ENCODE results near the gene DMD. TPM values are rescaled to one million over a fixed set of nuclear protein-coding genes. Genes with fewer than 3 reads are reported as not detected.

DMD gene
- total RNA-seq, 5 donors from 2014 or later (not counting 1 experiment from before 2014, with no cell fraction given) = 0.73 to 1.6 (median 0.88) TPM; not detected in 1

DNA sequence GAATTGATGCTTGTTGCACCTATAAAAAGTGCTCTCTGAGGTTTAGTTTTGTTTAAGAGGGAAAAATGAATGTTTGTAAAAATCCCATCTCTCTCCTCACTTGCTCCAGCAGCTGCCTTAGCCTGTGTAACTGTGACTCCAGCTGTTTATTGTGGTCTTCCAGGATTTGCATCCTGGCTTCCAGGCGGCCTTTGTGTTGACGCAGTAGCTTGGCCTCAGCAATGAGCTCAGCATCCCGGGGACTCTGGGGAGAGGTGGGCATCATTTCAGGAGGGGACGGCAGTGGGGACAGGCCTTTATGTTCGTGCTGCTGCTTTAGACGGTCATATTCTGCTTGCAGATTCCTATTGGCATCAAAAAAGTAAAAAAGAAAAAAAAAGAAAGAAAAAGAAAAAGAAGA, 2064.2 kb downstream of the DMD start:
- no peak overlapping the region for H3K27ac ChIP-seq (ENCODE audit: low read length)
- ATAC-seq (replicated peaks in 1 of 4) = no peak
- DNase-seq = no peak
- H3K27me3 Mint-ChIP-seq = no peaks in the 10 kb centered on the region
- H3K27me3 ChIP-seq (replicated peaks in 1 of 2; ENCODE audit: control insufficient read depth in 2 of 2, extremely low read depth in 1 of 2, insufficient read depth in 2 of 2, low read length in 1 of 2) = no peaks in the 10 kb centered on the region
- no peaks in the 10 kb centered on the region for H3K36me3 ChIP-seq (ENCODE audit: control insufficient read depth in 2 of 2, extremely low read depth in 1 of 2, insufficient read depth in 1 of 2, low read length in 1 of 2)
- H3K9me3 Mint-ChIP-seq = no peaks in the 10 kb centered on the region
- H3K4me1 ChIP-seq (ENCODE audit: control insufficient read depth in 1 of 2, extremely low read depth in 1 of 2, insufficient read depth in 2 of 2, low read length in 2 of 2) = no peaks in the 10 kb centered on the region
- no CpG with 5 or more reads among the region's 6 CpGs for WGBS (ENCODE audit: insufficient coverage)
- H3K27ac Mint-ChIP-seq = no peak overlapping the region
- no peaks in the 10 kb centered on the region for H3K36me3 Mint-ChIP-seq
- ChIA-PET CTCF (no interaction called here), POLR2A (no interaction called here)
- no peaks in the 10 kb centered on the region for H3K9me3 ChIP-seq
- H3K4me3 Mint-ChIP-seq = no peak overlapping the region
- H3K4me1 Mint-ChIP-seq = no peaks in the 10 kb centered on the region
- no peak overlapping the region for H3K4me3 ChIP-seq (ENCODE audit: control insufficient read depth in 1 of 2, extremely low read depth in 1 of 2, low read length in 1 of 2)

DNA sequence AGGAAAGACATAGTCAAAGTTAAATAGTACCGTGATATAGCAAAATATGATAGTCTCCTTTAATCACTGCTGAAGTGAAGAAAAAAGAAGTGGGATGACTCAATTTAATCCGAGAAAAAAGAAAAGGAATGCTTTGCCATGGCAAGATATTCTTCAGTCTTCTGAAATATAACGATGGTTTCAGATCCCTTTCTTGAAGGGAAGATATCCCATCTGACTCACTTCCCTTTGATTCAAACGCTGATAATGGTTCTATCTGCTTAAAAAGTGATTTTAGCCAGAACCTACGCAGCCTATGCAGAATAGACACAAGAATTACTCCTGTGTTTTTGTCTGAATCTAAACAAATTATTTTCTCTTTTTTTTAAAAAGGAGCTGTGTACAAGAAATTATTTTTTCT, 2071.4 kb downstream of the DMD start:
- Mint-ChIP-seq H3K27ac (no peak overlapping the region), H3K36me3 (no peaks in the 10 kb centered on the region), H3K4me3 (no peak overlapping the region), H3K4me1 (peaks cover 9 to 12% (median 11%) of the 10 kb centered on the region in 3 donors), H3K9me3 (no peaks in the 10 kb centered on the region), H3K27me3 (peaks cover 0 to 9% of the 10 kb centered on the region in 2 donors)
- Histone ChIP-seq H3K27ac (ENCODE audit: low read length) (no peak overlapping the region), H3K9me3 (no peaks in the 10 kb centered on the region), H3K4me3 (ENCODE audit: control insufficient read depth in 1 of 2, extremely low read depth in 1 of 2, low read length in 1 of 2) (no peak overlapping the region), H3K36me3 (ENCODE audit: control insufficient read depth in 2 of 2, extremely low read depth in 1 of 2, insufficient read depth in 1 of 2, low read length in 1 of 2) (no peaks in the 10 kb centered on the region), H3K4me1 (ENCODE audit: control insufficient read depth in 1 of 2, extremely low read depth in 1 of 2, insufficient read depth in 2 of 2, low read length in 2 of 2) (peaks cover 0 to 6% of the 10 kb centered on the region in 2 experiments), H3K27me3 (replicated peaks in 1 of 2; ENCODE audit: control insufficient read depth in 2 of 2, extremely low read depth in 1 of 2, insufficient read depth in 2 of 2, low read length in 1 of 2) (no peaks in the 10 kb centered on the region)
- CTCF ChIA-PET = no interaction called here
- no peak for DNase-seq
- ATAC-seq (replicated peaks in 1 of 4) = no peak
- no CpG with 5 or more reads among the region's 5 CpGs for WGBS (ENCODE audit: insufficient coverage)
- POLR2A ChIA-PET = no interaction called here

DNA sequence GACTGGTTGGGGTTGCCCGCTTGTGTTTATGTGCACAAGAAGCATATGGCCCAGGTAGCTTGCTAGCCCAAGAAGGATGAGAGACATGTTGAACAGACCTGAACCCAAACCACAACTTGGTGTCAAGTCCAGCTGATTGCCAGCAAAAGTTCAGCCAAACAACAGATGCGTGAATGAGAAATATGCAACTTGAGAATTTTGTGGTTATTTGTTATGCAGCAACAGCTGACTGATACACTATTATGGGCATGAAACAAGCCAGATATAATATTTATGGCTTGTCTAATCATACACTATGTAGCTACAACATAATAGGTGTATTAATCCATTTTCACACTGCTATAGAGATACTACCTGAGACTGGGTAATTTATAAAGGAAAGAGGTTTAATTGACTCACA, 2073.2 kb downstream of the DMD start:
- no peak overlapping the region for H3K4me3 ChIP-seq (ENCODE audit: control insufficient read depth in 1 of 2, extremely low read depth in 1 of 2, low read length in 1 of 2)
- Mint-ChIP-seq H3K4me1 (peaks cover 9 to 12% (median 11%) of the 10 kb centered on the region in 3 donors), H3K4me3 (no peak overlapping the region), H3K27me3 (peaks cover 0 to 9% of the 10 kb centered on the region in 2 donors), H3K36me3 (no peaks in the 10 kb centered on the region), H3K9me3 (no peaks in the 10 kb centered on the region), H3K27ac (no peak overlapping the region)
- WGBS (ENCODE audit: insufficient coverage) = 100% methylated on average over 1 of the region's 2 CpGs
- H3K9me3 ChIP-seq = no peaks in the 10 kb centered on the region
- CTCF ChIA-PET = interaction anchor here in 1 of 2 donors (0.7 kb wide), 1 partner anchor 15 kb away, joined by 6 read pairs; no protein-coding TSS in a partner anchor
- POLR2A ChIA-PET = no interaction called here
- H3K4me1 ChIP-seq (ENCODE audit: control insufficient read depth in 1 of 2, extremely low read depth in 1 of 2, insufficient read depth in 2 of 2, low read length in 2 of 2) = peaks cover 0 to 6% of the 10 kb centered on the region in 2 experiments
- H3K27ac ChIP-seq (ENCODE audit: low read length) = no peak overlapping the region
- H3K36me3 ChIP-seq (ENCODE audit: control insufficient read depth in 2 of 2, extremely low read depth in 1 of 2, insufficient read depth in 1 of 2, low read length in 1 of 2) = no peaks in the 10 kb centered on the region
- DNase-seq (no peak), ATAC-seq (replicated peaks in 1 of 4) (no peak)
- H3K27me3 ChIP-seq (replicated peaks in 1 of 2; ENCODE audit: control insufficient read depth in 2 of 2, extremely low read depth in 1 of 2, insufficient read depth in 2 of 2, low read length in 1 of 2) = no peaks in the 10 kb centered on the region

DNA sequence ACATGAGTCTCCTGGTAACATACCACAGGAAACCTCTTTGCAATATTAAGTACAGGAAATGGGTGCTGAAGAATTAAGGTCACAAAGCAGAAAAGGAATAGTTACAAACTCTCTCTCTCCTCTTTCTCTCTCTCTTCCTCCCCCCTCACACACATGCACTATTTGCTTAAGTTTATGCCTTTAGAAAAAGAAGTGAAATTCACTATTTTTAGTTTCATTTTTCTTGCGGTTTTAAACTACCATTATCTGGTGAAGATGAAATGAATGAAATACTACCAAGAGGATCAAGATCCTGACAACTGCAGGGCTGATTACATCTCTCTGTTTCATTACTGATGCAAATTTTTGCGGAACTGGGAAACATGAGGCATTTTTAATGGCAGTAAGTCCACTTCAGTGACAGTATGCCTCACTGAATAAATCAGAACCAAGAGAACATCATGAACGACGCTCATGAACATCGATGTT, 2075.2 kb downstream of the DMD start:
- Mint-ChIP-seq H3K27me3 (peaks cover 0 to 9% of the 10 kb centered on the region in 2 donors), H3K27ac (peak overlapping the region in 1 of 2 donors; percentile 39), H3K4me1 (peaks cover 11 to 12% (median 11%) of the 10 kb centered on the region in 3 donors), H3K4me3 (peak overlapping the region in 2 of 3 donors; percentile 21 to 34), H3K9me3 (no peaks in the 10 kb centered on the region), H3K36me3 (no peaks in the 10 kb centered on the region)
- Histone ChIP-seq H3K4me1 (ENCODE audit: control insufficient read depth in 1 of 2, extremely low read depth in 1 of 2, insufficient read depth in 2 of 2, low read length in 2 of 2) (peaks cover 0 to 6% of the 10 kb centered on the region in 2 experiments), H3K9me3 (no peaks in the 10 kb centered on the region), H3K27me3 (replicated peaks in 1 of 2; ENCODE audit: control insufficient read depth in 2 of 2, extremely low read depth in 1 of 2, insufficient read depth in 2 of 2, low read length in 1 of 2) (no peaks in the 10 kb centered on the region), H3K4me3 (ENCODE audit: control insufficient read depth in 1 of 2, extremely low read depth in 1 of 2, low read length in 1 of 2) (no peak overlapping the region), H3K36me3 (ENCODE audit: control insufficient read depth in 2 of 2, extremely low read depth in 1 of 2, insufficient read depth in 1 of 2, low read length in 1 of 2) (no peaks in the 10 kb centered on the region), H3K27ac (ENCODE audit: low read length) (no peak overlapping the region)
- no peak for ATAC-seq (replicated peaks in 1 of 4)
- DNase-seq = no peak
- no CpG with 5 or more reads among the region's 5 CpGs for WGBS (ENCODE audit: insufficient coverage)
- ChIA-PET CTCF (no interaction called here), POLR2A (no interaction called here)

DNA sequence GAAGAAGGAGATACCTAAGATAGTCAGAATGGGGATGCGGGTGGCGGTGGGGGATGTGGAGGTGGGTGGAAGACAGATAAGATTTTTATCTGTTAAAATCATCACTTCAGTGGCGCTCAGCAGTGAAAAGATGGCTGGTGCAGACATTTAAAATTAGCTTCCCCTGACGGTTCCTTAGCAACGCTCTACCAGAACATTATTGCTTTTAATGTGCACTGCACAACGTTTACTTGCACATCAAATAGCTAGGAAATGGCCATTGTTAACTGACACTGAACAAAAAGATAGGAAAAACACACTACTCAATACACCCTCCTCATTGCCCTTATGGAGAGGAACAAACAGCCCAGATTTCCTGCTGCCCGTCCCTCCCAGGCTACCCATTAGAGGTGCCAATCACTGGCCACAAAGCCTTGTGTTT, 2078.5 kb downstream of the DMD start:
- H3K9me3 Mint-ChIP-seq = no peaks in the 10 kb centered on the region

DNA sequence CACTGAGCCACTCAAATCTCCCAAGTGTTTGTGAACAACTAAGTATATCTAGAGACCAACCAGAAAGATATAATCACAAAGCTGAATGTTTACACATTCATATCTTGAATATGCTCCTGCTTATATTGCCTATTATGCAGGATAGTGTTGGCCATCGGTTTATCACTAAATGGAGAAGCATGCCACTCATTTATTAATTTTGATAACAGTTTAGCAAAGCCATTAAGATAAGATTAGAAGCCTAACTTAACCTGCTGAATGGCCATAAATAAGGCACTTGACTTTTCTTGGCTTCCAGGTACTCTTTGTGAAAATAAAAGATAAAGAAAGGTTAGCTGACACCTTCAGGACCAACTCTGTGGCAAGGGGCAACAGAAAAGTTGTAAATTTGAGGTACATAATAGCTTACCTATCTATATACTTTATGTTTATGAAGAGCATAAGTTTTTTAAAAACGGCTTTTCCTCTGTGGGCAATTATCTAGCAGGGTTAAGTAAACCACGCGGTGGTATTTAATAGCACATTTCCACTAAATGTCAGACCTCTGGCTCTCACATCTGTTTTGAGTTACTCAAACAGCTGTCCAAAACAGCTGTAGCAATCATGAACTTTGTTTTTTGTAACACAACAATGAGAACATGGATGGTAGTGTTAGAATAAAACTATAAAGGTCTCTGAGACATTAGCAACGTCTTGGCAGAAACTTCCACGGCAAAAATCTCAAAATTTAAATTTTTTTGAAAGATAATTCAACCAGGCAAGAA, 2080.7 kb downstream of the DMD start:
- Histone ChIP-seq H3K9me3 (no peaks in the 10 kb centered on the region), H3K27me3 (replicated peaks in 1 of 2; ENCODE audit: control insufficient read depth in 2 of 2, extremely low read depth in 1 of 2, insufficient read depth in 2 of 2, low read length in 1 of 2) (no peaks in the 10 kb centered on the region), H3K4me3 (ENCODE audit: control insufficient read depth in 1 of 2, extremely low read depth in 1 of 2, low read length in 1 of 2) (no peak overlapping the region), H3K36me3 (ENCODE audit: control insufficient read depth in 2 of 2, extremely low read depth in 1 of 2, insufficient read depth in 1 of 2, low read length in 1 of 2) (no peaks in the 10 kb centered on the region), H3K27ac (ENCODE audit: low read length) (no peak overlapping the region), H3K4me1 (ENCODE audit: control insufficient read depth in 1 of 2, extremely low read depth in 1 of 2, insufficient read depth in 2 of 2, low read length in 2 of 2) (no peaks in the 10 kb centered on the region)
- POLR2A ChIA-PET = no interaction called here
- H3K27me3 Mint-ChIP-seq = peaks cover 0 to 3% of the 10 kb centered on the region in 2 donors
- peaks cover 0 to 7% (median 0%) of the 10 kb centered on the region in 3 donors for H3K9me3 Mint-ChIP-seq
- WGBS (ENCODE audit: insufficient coverage) = no CpG with 5 or more reads among the region's 6 CpGs
- no peak overlapping the region for H3K27ac Mint-ChIP-seq
- peaks cover 2 to 5% (median 4%) of the 10 kb centered on the region in 3 donors for H3K4me1 Mint-ChIP-seq
- no peaks in the 10 kb centered on the region for H3K36me3 Mint-ChIP-seq
- no peak for DNase-seq
- H3K4me3 Mint-ChIP-seq = no peak overlapping the region
- no peak for ATAC-seq (replicated peaks in 1 of 4)
- CTCF ChIA-PET = interaction anchor here in 1 of 2 donors (0.5 to 0.7 kb wide), 2 partner anchors 110 to 405 kb away, joined by 3 to 5 read pairs; no protein-coding TSS in a partner anchor

More for the DNA sequence above, 2078.5 kb downstream of the DMD start:
- H3K4me3 ChIP-seq (ENCODE audit: control insufficient read depth in 1 of 2, extremely low read depth in 1 of 2, low read length in 1 of 2) = no peak overlapping the region
- H3K4me1 Mint-ChIP-seq = peaks cover 11 to 12% (median 11%) of the 10 kb centered on the region in 3 donors
- ChIA-PET CTCF (no interaction called here), POLR2A (no interaction called here)
- DNase-seq (peak in 1 of 35 experiments; percentile 0), ATAC-seq (replicated peaks in 1 of 4) (no peak)
- no peak overlapping the region for H3K27ac ChIP-seq (ENCODE audit: low read length)
- H3K27me3 Mint-ChIP-seq = peaks cover 0 to 3% of the 10 kb centered on the region in 2 donors
- H3K4me3 Mint-ChIP-seq = no peak overlapping the region
- WGBS (ENCODE audit: insufficient coverage) = no CpG with 5 or more reads among the region's 7 CpGs
- H3K27me3 ChIP-seq (replicated peaks in 1 of 2; ENCODE audit: control insufficient read depth in 2 of 2, extremely low read depth in 1 of 2, insufficient read depth in 2 of 2, low read length in 1 of 2) = no peaks in the 10 kb centered on the region
- no peaks in the 10 kb centered on the region for H3K36me3 ChIP-seq (ENCODE audit: control insufficient read depth in 2 of 2, extremely low read depth in 1 of 2, insufficient read depth in 1 of 2, low read length in 1 of 2)
- no peaks in the 10 kb centered on the region for H3K9me3 ChIP-seq
- H3K4me1 ChIP-seq (ENCODE audit: control insufficient read depth in 1 of 2, extremely low read depth in 1 of 2, insufficient read depth in 2 of 2, low read length in 2 of 2) = peaks cover 0 to 6% of the 10 kb centered on the region in 2 experiments
- H3K36me3 Mint-ChIP-seq = no peaks in the 10 kb centered on the region
- H3K27ac Mint-ChIP-seq = no peak overlapping the region
